ENCODE results near the gene ACTN1.

DNA sequence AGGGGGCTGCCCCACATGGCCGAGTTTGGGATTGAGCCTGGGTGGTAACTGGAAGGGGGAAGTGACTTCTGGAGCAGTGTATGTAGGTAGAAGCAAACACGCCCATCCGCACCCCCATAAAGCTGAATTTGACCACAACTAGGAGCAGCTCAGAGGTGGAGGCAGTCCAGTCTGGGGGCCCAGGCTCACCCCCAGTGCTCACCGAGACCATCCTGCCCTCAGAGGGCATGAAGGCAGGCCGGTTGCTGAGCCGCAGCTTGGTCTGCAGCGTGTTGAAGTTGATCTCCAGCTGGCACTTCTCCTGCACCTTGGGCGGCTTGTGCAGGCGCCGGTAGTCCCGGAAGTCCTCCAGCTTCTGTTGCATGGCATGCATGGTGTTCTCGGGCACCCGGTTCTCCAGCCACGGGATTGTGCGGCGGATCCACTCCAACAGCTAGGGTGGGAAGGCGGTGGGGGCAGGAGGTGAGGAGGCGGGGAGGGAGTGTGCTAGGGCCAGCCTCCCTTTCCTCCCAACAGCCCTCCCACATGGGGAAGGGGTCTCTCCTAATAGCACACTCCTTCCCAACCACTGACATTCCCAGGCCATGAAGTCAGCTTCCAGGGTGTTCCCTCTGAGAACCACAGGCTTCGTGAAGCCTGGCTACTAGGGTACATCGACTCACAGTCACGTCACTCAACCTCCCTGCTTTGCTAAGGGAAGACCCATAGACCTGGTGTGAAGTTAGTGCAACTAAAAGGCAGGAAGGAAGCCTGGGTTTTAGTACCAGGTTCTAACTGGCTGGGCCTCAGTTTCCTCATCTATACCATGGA, 87.0 kb downstream of the ACTN1 start:
- no peak for TF ChIP-seq CTCF (IDR thresholded peaks at IDR 0.05)
- TF ChIP-seq POLR2A (IDR thresholded peaks at IDR 0.05): no peak
- no peak for TF ChIP-seq POLR2AphosphoS5 (IDR thresholded peaks at IDR 0.05; ENCODE audit: insufficient read depth in 1 of 2, low read depth in 1 of 2)
